NCI-H1930 (cell line): ENCODE results near the gene GCN1.

Experiments
- DNase-seq, 2 experiments: peaks; one replicate each; lab custom pipeline; 2025; lab: John Stamatoyannopoulos, UW

Gene GCN1

GRCh38 chr12:120116792-120117651 lies 77.5 kb downstream of the GCN1 start:
- peak; percentile 81 to 88 for DNase-seq

GRCh38 chr12:120116441-120116791 lies 78.1 kb downstream of the GCN1 start, which contains the start of gene RAB35:
Gene RAB35 (minus strand): TSS chr12:120116753. CDS start chr12:120116650, 103 bp downstream.
- DNase-seq: no peak

- DNase-seq: peak in 1 of 2 experiments; percentile 8
Observed at GRCh38 chr12:120115692-120116440, 78.6 kb downstream of the GCN1 start.

- DNase-seq: no peak
Observed at GRCh38 chr12:120115066-120115465, 79.4 kb downstream of the GCN1 start.

DNA sequence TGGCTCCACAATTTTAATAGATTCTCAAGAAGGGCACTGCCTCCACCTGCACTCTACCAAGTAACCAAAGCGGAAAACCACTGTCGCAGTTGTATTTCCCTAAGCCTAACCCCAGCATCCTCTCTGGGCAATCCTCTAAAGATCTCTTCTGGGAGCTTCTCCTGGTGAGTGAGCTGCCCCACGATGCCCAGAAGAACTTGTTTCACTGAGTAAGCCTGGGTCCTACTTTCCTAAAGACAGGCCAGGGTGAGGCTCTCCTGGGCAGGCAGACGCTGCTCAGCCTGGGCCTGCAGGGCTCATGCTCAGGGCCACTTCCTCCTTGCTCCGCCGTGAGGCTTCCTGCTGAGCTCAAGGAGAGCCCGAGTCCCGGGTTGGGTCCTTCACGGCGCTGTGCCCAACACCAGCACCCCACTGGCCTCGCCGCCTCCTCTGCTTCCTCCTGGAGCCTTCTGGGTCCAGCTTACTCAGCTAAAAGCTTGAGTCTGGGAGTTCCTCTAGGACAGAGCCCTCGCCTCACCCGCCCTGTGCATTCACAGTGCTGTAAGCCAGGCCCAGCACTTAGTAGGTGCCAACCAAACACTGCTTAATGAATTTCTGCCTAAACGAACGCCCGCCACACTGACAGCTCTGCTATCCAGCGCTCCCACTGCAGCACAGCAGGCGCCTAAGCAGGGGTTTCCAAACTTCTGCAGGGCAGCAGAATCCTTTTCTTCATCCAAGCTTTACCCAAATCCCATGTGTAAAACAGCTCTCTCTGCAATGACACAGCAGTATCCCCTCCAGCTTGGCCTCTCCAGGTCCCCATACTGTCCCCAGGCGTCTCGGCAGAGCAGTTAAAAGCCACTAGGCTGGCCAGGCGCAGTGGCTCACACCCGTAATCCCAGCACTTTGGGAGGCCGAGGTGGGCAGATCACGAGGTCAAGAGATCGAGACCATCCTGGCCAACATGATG lies 83.7 kb downstream of the GCN1 start:
- no peak for DNase-seq

GRCh38 chr12:120109570-120110267 lies 84.8 kb downstream of the GCN1 start:
- no peak for DNase-seq

DNA sequence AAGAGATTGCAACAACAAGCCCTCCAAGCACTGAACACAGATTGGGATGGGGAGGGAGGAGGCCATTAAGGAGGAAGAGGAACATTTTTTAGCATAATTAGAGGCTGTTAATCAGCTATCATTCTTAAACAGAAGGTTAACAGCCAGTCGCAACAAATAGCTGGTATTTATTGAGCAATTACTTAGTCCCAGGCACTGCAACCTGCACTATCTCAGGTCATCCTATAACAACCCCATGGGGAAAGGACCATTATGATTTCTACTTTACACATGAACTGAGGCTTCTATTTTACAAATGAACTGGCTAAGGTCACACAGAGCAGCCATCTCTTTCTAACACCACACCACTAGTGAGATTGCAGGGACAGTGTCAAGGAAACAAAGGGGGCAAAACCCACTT lies 88.4 kb downstream of the GCN1 start:
- no peak for DNase-seq

GRCh38 chr12:120103371-120103770 lies 91.1 kb downstream of the GCN1 start:
- DNase-seq: no peak

- no peak for DNase-seq
Observed at GRCh38 chr12:120103044-120103338, 91.5 kb downstream of the GCN1 start.

GRCh38 chr12:120102189-120103043 lies 92.1 kb downstream of the GCN1 start:
- no peak for DNase-seq

GRCh38 chr12:120101617-120102016 lies 92.9 kb downstream of the GCN1 start:
- DNase-seq: no peak

- DNase-seq: no peak
Observed at GRCh38 chr12:120101182-120101581, 93.3 kb downstream of the GCN1 start.

DNA sequence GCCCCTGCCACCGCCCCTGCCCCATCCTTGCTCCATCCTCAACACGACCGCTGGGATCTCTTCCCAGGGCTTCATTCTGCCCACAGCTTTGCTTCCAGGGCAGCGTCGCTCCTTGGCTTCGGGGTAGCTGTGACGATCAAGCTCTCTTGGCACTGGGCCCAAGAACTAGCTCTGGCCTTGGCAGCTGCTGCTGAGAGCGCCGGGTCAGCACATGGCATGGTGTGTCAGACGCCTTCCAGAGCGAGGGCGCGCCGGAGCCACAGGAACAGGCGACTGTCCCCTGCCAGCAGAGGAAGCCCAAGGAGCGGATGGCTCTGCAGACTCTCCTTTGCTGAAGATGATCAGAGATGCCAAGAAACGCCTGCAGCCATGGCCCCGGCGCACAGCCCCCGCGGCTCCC lies 93.9 kb downstream of the GCN1 start:
- no peak for DNase-seq

GRCh38 chr12:120099738-120100137 lies 94.8 kb downstream of the GCN1 start:
- no peak for DNase-seq

GRCh38 chr12:120098756-120099470 lies 95.6 kb downstream of the GCN1 start:
- DNase-seq: no peak

DNA sequence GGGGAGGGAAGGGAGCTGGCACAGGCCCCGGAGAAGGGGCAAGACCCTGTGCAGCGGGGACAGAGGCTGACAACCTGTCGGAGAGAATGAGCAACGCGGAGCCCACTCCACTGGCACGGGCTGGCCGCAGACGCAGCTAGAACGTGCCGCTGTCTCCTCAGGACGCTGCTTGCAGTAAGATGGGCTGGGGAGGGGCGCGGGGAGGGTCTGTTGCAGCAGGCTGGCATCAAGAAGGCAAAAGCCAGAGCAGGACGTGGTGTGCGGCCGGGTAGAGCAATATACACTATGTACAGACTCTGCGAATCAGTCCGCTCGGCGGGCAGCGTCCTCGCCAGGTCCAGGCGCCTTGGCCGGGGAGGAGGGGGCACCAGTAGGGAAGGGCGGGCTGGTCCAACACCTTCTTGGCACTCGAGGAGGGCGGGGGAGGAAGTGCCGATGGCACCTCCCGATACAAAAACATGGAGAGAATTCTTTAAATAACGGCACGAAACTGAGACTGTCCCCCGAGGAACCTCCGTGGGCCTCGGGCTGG lies 97.8 kb downstream of the GCN1 start:
- no peak for DNase-seq

GRCh38 chr12:120095736-120096135 lies 98.8 kb downstream of the GCN1 start:
- no peak for DNase-seq

DNA sequence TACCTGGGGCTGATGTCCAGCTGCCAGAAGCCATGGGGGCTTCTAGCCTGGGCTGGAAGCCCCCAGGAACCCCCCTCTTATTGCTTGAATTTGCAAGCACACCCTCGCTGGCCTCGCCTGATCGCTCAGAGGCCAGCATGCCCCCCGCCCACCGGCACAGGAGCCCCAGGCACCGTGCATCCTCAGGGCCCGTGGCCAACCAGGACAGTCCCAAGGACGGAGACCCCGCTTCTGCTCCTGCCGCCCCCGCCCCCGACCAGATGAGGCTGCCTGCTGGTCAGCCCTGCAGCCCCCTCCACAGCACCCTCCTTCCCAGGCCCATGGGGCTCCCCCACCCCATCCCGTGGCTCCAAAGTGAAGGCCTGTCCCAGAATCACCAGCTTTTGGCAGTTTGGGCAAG lies 99.2 kb downstream of the GCN1 start:
- DNase-seq: no peak

GRCh38 chr12:120094485-120094884 lies 100.0 kb downstream of the GCN1 start:
- no peak for DNase-seq
